Transverse colon (tissue), 4 donors: ENCODE measurements around the gene PLA1A.

Experiments used
- CTCF ChIP-seq, 5 experiments: fragments of 200-600 bp in 3 of 5; fragments of 450-650 bp in 2 of 5; sonication (generic) in 3 of 5; IDR thresholded peaks; 1 replicate in 2 of 5; 2 replicates in 3 of 5; pipeline ENCODE4 v1.5.1; 2016 to 2017; ENCODE audit warnings: antibody characterized with exemption in 5 of 5, inconsistent platforms in 3 of 5, mild to moderate bottlenecking in 2 of 5, moderate library complexity in 1 of 5
- EP300 ChIP-seq: sonication (generic); formaldehyde crosslinking; IDR thresholded peaks from one replicate; pipeline ENCODE4 v1.6.1; 2017; ENCODE audit warnings: antibody characterized with exemption, low read depth
- POLR2A ChIP-seq: fragments of 450-650 bp; IDR thresholded peaks from one replicate; pipeline ENCODE4 v1.6.1; 2016; ENCODE audit warnings: antibody characterized with exemption, mild to moderate bottlenecking, moderate library complexity
- POLR2AphosphoS5 ChIP-seq, 3 donors: sonication (generic); formaldehyde crosslinking; IDR thresholded peaks; one replicate each; pipeline ENCODE4 v1.6.1; 2016; ENCODE audit warnings: antibody characterized with exemption in 3 of 3

DNA sequence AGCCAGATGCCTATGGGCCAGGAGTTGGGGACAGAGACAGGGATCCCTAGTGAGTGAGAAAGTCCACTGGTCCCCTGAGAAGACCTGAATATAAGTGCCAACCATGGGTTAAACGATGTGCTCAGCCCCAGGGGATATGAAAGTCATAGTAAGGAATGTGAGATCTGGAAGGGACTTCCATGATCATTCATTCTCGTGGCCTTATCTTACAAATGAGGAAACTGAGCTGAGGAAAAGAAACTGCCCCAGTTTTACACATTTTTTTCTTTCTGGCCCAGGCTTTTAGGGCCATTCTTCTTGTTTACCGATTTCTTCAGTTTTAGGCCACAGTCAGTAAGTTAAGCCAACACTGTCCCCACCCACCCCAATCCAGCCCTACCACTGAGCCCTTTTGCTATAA, 49.3 kb upstream of the PLA1A start:
- TF ChIP-seq CTCF (IDR thresholded peaks at IDR 0.05): no peak
- no peak for TF ChIP-seq POLR2A
- no peak for TF ChIP-seq POLR2AphosphoS5 (IDR thresholded peaks at IDR 0.05)
- no peak for TF ChIP-seq EP300
